C4-2B (cell line): ENCODE results near the gene EOGT.

Experiments used
- CTCF ChIP-seq: fragments of 450-650 bp; conservative IDR thresholded peaks from 2 replicates; pipeline ENCODE4 v1.5.1; 2017; ENCODE audit warnings: mild to moderate bottlenecking
- ZFX ChIP-seq: fragments of 450-650 bp; IDR thresholded peaks from 2 replicates; pipeline ENCODE4 v1.6.1; 2017

DNA sequence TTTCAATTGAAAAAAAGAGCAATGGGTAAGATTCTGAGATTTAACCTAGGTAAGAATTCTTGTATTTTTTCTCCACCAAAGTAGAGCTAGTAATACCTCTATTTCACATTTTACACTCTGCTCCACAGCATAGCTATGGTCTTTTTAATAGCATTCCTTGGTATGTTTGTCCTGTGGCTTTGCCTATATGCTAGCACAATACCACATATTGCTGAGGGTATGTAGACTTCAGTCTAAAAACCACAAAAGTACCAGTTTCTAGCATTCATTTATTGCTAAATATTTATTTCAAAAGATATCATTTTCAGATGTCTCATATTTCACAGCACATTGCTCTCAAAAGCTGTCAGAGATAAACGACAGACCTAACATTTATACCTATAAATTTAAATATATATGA lies 18.2 kb upstream of the EOGT start:
- TF ChIP-seq CTCF (no peak), ZFX (no peak)
